ENCODE measurements around the gene RXRB. TPM values are rescaled to one million over a fixed set of nuclear protein-coding genes. Genes with fewer than 3 reads are reported as not detected.

Gene RXRB
- total and polyA plus RNA-seq, 2 of the 8 experiments (the other 6 are each of a cell fraction or from before 2014, with no cell fraction given) = 13.0 to 18.1 TPM

DNA sequence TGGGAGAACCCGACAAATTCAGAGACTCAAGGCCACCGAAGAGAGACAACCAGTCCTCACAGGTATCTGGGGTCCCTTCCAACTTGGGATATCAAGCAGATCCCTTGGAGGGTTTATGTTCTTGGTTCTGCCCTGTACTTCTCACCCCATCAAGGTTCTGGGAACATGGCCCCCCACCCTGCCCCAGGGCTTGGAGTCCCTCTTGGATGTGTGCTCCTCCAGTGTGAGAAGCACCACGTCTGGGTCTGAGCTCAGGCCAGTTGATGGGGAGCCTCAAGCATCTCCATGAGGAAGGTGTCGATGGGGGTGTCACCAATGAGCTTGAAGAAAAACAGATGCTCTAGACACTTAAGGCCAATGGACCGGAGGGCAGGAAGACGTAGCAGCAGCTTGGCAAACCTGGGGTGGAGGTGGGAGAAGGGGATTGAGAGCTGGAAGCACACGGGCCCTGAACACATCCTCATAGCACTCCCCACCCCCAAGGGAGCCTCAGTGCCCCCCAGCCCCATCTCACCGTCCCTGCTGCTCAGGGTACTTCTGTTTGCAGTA is 6.0 kb downstream of the RXRB start:
- Histone ChIP-seq H2BK15ac (ENCODE audit: low read length) (no peak overlapping the region), H3K14ac (ENCODE audit: insufficient read length) (no peak overlapping the region), H3K27ac (ENCODE audit: low read depth, low read length) (no peak overlapping the region), H2BK12ac (ENCODE audit: low read depth, low read length) (no peak overlapping the region), H4K8ac (ENCODE audit: extremely low read depth, insufficient read depth, low read length) (no peak overlapping the region), H3K4ac (replicated peaks; ENCODE audit: insufficient read length, low read depth, low read length) (no peak overlapping the region), H3K36me3 (ENCODE audit: control insufficient read depth in 2 of 4, insufficient read depth in 4 of 4, low read length in 3 of 4) (peaks cover 0 to 13% (median 6%) of the 10 kb centered on the region in 4 experiments; a peak in 4 of 8 replicates), H4K20me1 (replicated peaks in 1 of 2; ENCODE audit: control insufficient read depth in 1 of 2, insufficient read depth in 2 of 2, low read length in 2 of 2) (peaks cover 0 to 5% of the 10 kb centered on the region in 2 experiments), H3K27me3 (replicated peaks in 1 of 4; ENCODE audit: control insufficient read depth in 3 of 4, extremely low read depth in 1 of 4, insufficient read depth in 3 of 4, low read length in 3 of 4) (peaks cover 0 to 17% (median 15%) of the 10 kb centered on the region in 4 experiments; a peak in 6 of 7 replicates), H2AFZ (ENCODE audit: low read length) (no peak overlapping the region), H3K23me2 (ENCODE audit: low read depth, low read length) (peaks cover 13% of the 10 kb centered on the region), H3K4me3 (ENCODE audit: extremely low read depth in 1 of 4, insufficient read depth in 2 of 4, low read depth in 3 of 4, low read length in 4 of 4) (no peak overlapping the region), H4K5ac (ENCODE audit: insufficient read length, low read depth, low read length) (no peak overlapping the region), H3K4me1 (replicated peaks in 1 of 4; ENCODE audit: control insufficient read depth in 3 of 4, insufficient read depth in 4 of 4, low read length in 3 of 4) (peaks cover 5 to 13% (median 11%) of the 10 kb centered on the region in 4 experiments), H2BK120ac (replicated peaks; ENCODE audit: low read depth, low read length) (no peak overlapping the region), H3K79me1 (ENCODE audit: low read depth, low read length) (no peaks in the 10 kb centered on the region), H3K4me2 (ENCODE audit: insufficient read depth in 1 of 2, low read depth in 2 of 2, low read length in 2 of 2) (no peak overlapping the region), H3K23ac (ENCODE audit: insufficient read length) (no peak overlapping the region), H3K9me3 (ENCODE audit: insufficient read depth in 2 of 2, low read depth in 1 of 2, low read length in 1 of 2) (no peaks in the 10 kb centered on the region), H3K79me2 (ENCODE audit: control insufficient read depth in 1 of 2, insufficient read depth in 2 of 2, low read length in 2 of 2) (peaks cover 0 to 3% of the 10 kb centered on the region in 2 experiments; a peak in 2 of 4 replicates), H2AK5ac (ENCODE audit: low read depth, low read length) (no peak overlapping the region), H2BK20ac (ENCODE audit: low read length) (no peak overlapping the region), H2BK5ac (ENCODE audit: low read depth, low read length) (no peak overlapping the region), H3K18ac (ENCODE audit: extremely low read depth, low read length) (no peak overlapping the region), H3K9ac (replicated peaks in 1 of 4; ENCODE audit: extremely low read depth in 1 of 4, low read depth in 3 of 4, low read length in 3 of 4) (no peak overlapping the region), H4K91ac (replicated peaks; ENCODE audit: insufficient read length, low read length) (no peak overlapping the region), H3K56ac (replicated peaks; ENCODE audit: insufficient read length, low read depth, low read length) (no peak overlapping the region)
- DNase-seq (ENCODE audit: low read depth in 1 of 2, low spot score in 2 of 2) (no peak), FAIRE-seq (no peak)
- ChIA-PET POLR2A (ENCODE audit: partially characterized antibody) (interaction anchor here (0.9 to 1.4 kb wide), 5 partner anchors 11 to 215 kb away, joined by 3 to 6 read pairs (median 3); partner anchors contain the start of genes HSD17B8, RPS18 and VPS52), CTCF (ENCODE audit: partially characterized antibody) (interaction anchor here (1.0 to 3.4 kb wide), 13 partner anchors 8 to 194 kb away, joined by 3 to 14 read pairs (median 3); no protein-coding TSS in a partner anchor)
- WGBS, 2 experiments (ENCODE audit: extremely low coverage in 1 of 2, insufficient coverage in 1 of 2, insufficient read length in 1 of 2, insufficient replicate concordance in 2 of 2, low coverage in 1 of 2, low lambda C conversion rate in 2 of 2, missing lambda C conversion rate in 1 of 2) = 89% methylated on average over 8 of the region's 8 CpGs; no CpG with 5 or more reads in 1 of the 2 experiments
- TF ChIP-seq ASH2L (IDR thresholded peaks at IDR 0.05; ENCODE audit: low read length) (no peak), TCF12 (IDR thresholded peaks at IDR 0.05; ENCODE audit: low read depth, low read length) (no peak), CHD2 (IDR thresholded peaks at IDR 0.05; ENCODE audit: low read length) (no peak), SIN3A (conservative IDR thresholded peaks at IDR 0.05 in 1 of 2, IDR thresholded peaks at IDR 0.05 in 1 of 2; ENCODE audit: low read depth in 1 of 2, low read length in 2 of 2) (no peak), SP4 (IDR thresholded peaks at IDR 0.05; ENCODE audit: low read length) (no peak), JUND (IDR thresholded peaks at IDR 0.05; ENCODE audit: low read length) (no peak), FOSL1 (IDR thresholded peaks at IDR 0.05; ENCODE audit: insufficient read depth, low read depth, low read length) (no peak), NRF1 (IDR thresholded peaks at IDR 0.05; ENCODE audit: low read depth, low read length) (no peak), RXRA (IDR thresholded peaks at IDR 0.05; ENCODE audit: insufficient read depth, low read depth, low read length) (no peak)
- TF ChIP-seq, protein P1, sequence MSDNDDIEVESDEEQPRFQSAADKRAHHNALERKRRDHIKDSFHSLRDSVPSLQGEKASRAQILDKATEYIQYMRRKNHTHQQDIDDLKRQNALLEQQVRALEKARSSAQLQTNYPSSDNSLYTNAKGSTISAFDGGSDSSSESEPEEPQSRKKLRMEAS (IDR thresholded peaks at IDR 0.05) = no peak
- TF ChIP-seq, protein P2, sequence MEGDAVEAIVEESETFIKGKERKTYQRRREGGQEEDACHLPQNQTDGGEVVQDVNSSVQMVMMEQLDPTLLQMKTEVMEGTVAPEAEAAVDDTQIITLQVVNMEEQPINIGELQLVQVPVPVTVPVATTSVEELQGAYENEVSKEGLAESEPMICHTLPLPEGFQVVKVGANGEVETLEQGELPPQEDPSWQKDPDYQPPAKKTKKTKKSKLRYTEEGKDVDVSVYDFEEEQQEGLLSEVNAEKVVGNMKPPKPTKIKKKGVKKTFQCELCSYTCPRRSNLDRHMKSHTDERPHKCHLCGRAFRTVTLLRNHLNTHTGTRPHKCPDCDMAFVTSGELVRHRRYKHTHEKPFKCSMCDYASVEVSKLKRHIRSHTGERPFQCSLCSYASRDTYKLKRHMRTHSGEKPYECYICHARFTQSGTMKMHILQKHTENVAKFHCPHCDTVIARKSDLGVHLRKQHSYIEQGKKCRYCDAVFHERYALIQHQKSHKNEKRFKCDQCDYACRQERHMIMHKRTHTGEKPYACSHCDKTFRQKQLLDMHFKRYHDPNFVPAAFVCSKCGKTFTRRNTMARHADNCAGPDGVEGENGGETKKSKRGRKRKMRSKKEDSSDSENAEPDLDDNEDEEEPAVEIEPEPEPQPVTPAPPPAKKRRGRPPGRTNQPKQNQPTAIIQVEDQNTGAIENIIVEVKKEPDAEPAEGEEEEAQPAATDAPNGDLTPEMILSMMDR (IDR thresholded peaks at IDR 0.05; ENCODE audit: control extremely low read depth in 1 of 3, insufficient read depth in 1 of 3, low read depth in 1 of 3, low read length in 3 of 3) = no peak

Measured in H1 (cell line).